Right atrium auricular region (tissue), 2 donors: ENCODE measurements around the gene MYO16. TPM values are rescaled to one million over a fixed set of nuclear protein-coding genes. Genes with fewer than 3 reads are reported as not detected.

Experiments
- DNase-seq: peaks from one replicate; pipeline ENCODE4 v3.0.0-alpha.2; 2019; ENCODE audit warnings: low spot score
- H3K27ac ChIP-seq, 2 donors: fragments of 200-600 bp; sonication (generic); 1 replicate in 1 of 2; 2 replicates in 1 of 2; pipeline ENCODE4 v1.5.1; 2016 to 2019
- H3K27me3 ChIP-seq, 2 donors: fragments of 200-600 bp; sonication (generic); one replicate each; pipeline versions ENCODE4 v1.5.1 to v1.6.0; 2017 to 2019
- H3K36me3 ChIP-seq: fragments of 200-600 bp; sonication (generic); one replicate; pipeline ENCODE4 v1.5.1; 2016
- H3K4me1 ChIP-seq, 2 donors: fragments of 200-600 bp; sonication (generic); one replicate each; pipeline versions ENCODE4 v1.5.1 to v1.6.0; 2017 to 2019
- H3K4me3 ChIP-seq, 2 donors: fragments of 200-600 bp; sonication (generic); 1 replicate in 1 of 2; 2 replicates in 1 of 2; pipeline ENCODE4 v1.5.1; 2017 to 2019; ENCODE audit warnings: mild to moderate bottlenecking in 1 of 2, moderate library complexity in 1 of 2
- H3K9me3 ChIP-seq, 2 donors: fragments of 200-600 bp; sonication (generic); one replicate each; pipeline ENCODE4 v1.5.1; 2019
- CTCF ChIP-seq, 2 donors: fragments of 200-600 bp; sonication (generic); IDR thresholded peaks; one replicate each; pipeline ENCODE4 v1.5.1; 2019; ENCODE audit warnings: antibody characterized with exemption in 2 of 2
- total RNA-seq, 2 donors: library from RNA; depleted of rRNA; stranded (reverse); fragments of >200 nt; gene quantifications; one replicate each; pipeline ENCODE4 v1.1.0, GENCODE V29; 2016

Gene MYO16
- total RNA-seq, 2 donors from 2014 or later, result 1.1 to 1.8 TPM

- Histone ChIP-seq H3K27me3 (no peaks in the 10 kb centered on the region), H3K9me3 (peaks cover 0 to 13% of the 10 kb centered on the region in 2 donors), H3K4me3 (no peak overlapping the region), H3K27ac (no peak overlapping the region), H3K36me3 (no peaks in the 10 kb centered on the region), H3K4me1 (no peaks in the 10 kb centered on the region)
- TF ChIP-seq CTCF (IDR thresholded peaks at IDR 0.05), result no peak
- DNase-seq, result no peak
These were observed 113.5 kb downstream of the MYO16 start for GRCh38 chr13:108742701-108743451.

- Histone ChIP-seq H3K36me3 (no peaks in the 10 kb centered on the region), H3K27ac (no peak overlapping the region), H3K27me3 (no peaks in the 10 kb centered on the region), H3K4me1 (no peaks in the 10 kb centered on the region), H3K9me3 (peaks cover 0 to 13% of the 10 kb centered on the region in 2 donors), H3K4me3 (no peak overlapping the region)
- no peak for DNase-seq
- TF ChIP-seq CTCF (IDR thresholded peaks at IDR 0.05), result no peak
These were observed 114.1 kb downstream of the MYO16 start for GRCh38 chr13:108743522-108743921.

GRCh38 chr13:108747843-108748242 lies 118.4 kb downstream of the MYO16 start:
- H3K36me3 ChIP-seq, result no peaks in the 10 kb centered on the region
- no peak for DNase-seq
- no peak overlapping the region for H3K27ac ChIP-seq
- no peaks in the 10 kb centered on the region for H3K4me1 ChIP-seq
- H3K27me3 ChIP-seq, result no peaks in the 10 kb centered on the region
- peaks cover 0 to 6% of the 10 kb centered on the region in 2 donors for H3K9me3 ChIP-seq
- no peak overlapping the region for H3K4me3 ChIP-seq
- TF ChIP-seq CTCF (IDR thresholded peaks at IDR 0.05), result no peak

- H3K27me3 ChIP-seq, result no peaks in the 10 kb centered on the region
- no peaks in the 10 kb centered on the region for H3K9me3 ChIP-seq
- H3K4me1 ChIP-seq, result no peaks in the 10 kb centered on the region
- no peak overlapping the region for H3K27ac ChIP-seq
- H3K36me3 ChIP-seq, result no peaks in the 10 kb centered on the region
- no peak for DNase-seq
- TF ChIP-seq CTCF (IDR thresholded peaks at IDR 0.05), result no peak
- no peak overlapping the region for H3K4me3 ChIP-seq
These were observed 122.9 kb downstream of the MYO16 start for GRCh38 chr13:108752276-108752675.

GRCh38 chr13:108755083-108755482 lies 125.7 kb downstream of the MYO16 start:
- no peaks in the 10 kb centered on the region for H3K9me3 ChIP-seq
- DNase-seq, result no peak

More at GRCh38 chr13:108755083-108755482, 125.7 kb downstream of the MYO16 start:
- Histone ChIP-seq H3K27me3 (no peaks in the 10 kb centered on the region), H3K4me3 (no peak overlapping the region), H3K4me1 (no peaks in the 10 kb centered on the region), H3K27ac (no peak overlapping the region), H3K36me3 (no peaks in the 10 kb centered on the region)
- no peak for TF ChIP-seq CTCF (IDR thresholded peaks at IDR 0.05)
